ENCODE data around the gene TOX4.

The TOX4 gene

DNA sequence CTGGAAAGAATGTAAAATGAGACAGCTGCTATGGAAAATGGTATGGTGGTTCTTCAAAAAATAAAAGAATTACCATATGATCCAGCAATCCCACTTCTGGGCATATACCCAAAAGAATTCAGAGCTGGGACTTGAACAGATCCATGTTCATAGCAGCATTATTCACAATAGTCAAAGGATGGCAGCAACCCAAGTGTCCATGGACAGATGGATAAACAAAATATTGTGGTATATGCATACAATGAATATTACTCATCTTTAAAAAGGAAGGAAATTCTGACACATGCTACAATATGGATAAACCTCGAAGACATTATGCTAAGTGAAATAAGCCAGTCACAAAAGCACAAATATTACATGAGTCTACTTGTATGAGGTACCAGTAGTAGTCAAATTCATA is 9.4 kb upstream of the TOX4 start:
- Histone ChIP-seq H3K27me3 (replicated peaks; ENCODE audit: control insufficient read depth, insufficient read depth, low read length) (no peaks in the 10 kb centered on the region), H3K36me3 (ENCODE audit: control insufficient read depth, insufficient read depth, low read length) (peaks cover 6% of the 10 kb centered on the region; the same call in 1 of the 2 replicates), H3K4me3 (replicated peaks; ENCODE audit: low read depth, low read length) (no peak overlapping the region)
- TF ChIP-seq, protein P1, sequence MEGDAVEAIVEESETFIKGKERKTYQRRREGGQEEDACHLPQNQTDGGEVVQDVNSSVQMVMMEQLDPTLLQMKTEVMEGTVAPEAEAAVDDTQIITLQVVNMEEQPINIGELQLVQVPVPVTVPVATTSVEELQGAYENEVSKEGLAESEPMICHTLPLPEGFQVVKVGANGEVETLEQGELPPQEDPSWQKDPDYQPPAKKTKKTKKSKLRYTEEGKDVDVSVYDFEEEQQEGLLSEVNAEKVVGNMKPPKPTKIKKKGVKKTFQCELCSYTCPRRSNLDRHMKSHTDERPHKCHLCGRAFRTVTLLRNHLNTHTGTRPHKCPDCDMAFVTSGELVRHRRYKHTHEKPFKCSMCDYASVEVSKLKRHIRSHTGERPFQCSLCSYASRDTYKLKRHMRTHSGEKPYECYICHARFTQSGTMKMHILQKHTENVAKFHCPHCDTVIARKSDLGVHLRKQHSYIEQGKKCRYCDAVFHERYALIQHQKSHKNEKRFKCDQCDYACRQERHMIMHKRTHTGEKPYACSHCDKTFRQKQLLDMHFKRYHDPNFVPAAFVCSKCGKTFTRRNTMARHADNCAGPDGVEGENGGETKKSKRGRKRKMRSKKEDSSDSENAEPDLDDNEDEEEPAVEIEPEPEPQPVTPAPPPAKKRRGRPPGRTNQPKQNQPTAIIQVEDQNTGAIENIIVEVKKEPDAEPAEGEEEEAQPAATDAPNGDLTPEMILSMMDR (IDR thresholded peaks at IDR 0.05; ENCODE audit: insufficient read depth, low read length, poor library complexity, severe bottlenecking): no peak
- DNase-seq (ENCODE audit: extremely low read depth, insufficient read length): no peak

DNA sequence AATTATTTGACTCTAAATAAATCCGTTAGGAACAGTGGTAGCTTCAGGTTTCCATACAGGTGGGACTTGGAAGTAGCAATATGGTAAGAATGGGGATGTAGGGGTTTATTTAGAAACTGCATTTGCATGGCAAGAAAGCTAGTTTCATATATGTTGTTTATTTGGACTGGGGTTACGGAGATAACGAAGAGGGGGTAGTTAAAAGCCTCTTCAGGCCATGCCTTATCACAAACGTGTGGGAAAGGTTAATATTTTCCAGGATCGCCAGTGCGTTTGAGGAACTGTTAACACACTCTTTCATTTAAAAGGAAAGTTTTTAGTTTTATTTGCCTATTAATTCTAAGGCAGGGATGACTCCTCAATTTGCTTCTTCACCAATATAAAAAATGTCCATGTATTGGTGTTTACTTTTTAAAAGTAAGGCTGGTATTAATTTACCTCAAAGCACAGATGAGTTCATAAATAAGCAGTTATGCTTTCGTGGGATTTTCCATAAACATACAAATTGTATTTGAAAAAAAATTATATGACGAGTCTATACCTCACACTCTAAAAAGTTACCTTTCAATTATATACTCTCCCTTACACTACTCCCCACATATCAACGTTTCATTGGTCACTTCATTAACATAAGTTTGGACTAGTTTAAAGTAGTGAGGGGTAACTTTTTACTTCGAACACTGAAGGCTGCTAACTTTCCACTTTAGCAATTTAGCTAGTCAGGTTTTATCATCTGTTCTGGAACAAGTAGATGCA is 1.1 kb upstream of the TOX4 start:
- no peak for DNase-seq (ENCODE audit: extremely low read depth, insufficient read length)
- TF ChIP-seq, protein P1 (IDR thresholded peaks at IDR 0.05; ENCODE audit: insufficient read depth, low read length, poor library complexity, severe bottlenecking): no peak
- Histone ChIP-seq H3K36me3 (ENCODE audit: control insufficient read depth, insufficient read depth, low read length) (no peaks in the 10 kb centered on the region), H3K27me3 (replicated peaks; ENCODE audit: control insufficient read depth, insufficient read depth, low read length) (no peaks in the 10 kb centered on the region), H3K4me3 (replicated peaks; ENCODE audit: low read depth, low read length) (peak overlapping the region; percentile 82)

DNA sequence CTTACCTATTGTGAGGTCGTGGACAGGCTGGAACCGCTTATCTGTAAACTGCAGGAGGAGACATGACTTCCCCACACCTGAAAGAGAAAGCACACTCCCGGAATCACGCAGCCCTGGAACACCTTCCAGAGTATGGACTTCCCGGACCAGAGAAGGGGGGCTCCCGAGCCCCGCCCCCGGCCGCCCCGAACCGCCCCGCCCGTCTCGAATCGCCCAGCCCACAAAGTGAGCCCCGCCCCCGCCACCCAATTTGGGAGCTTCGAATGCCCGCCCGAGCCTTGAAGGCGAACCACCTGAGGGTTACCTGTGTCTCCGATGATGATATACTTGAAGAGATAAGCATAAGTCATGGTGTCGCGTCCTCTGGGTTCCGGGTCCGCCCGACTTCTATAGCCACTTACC is 471 bp upstream of the TOX4 start:
- TF ChIP-seq, protein P1 (IDR thresholded peaks at IDR 0.05; ENCODE audit: insufficient read depth, low read length, poor library complexity, severe bottlenecking): no peak
- peak overlapping the region; percentile 82 for H3K4me3 ChIP-seq (replicated peaks; ENCODE audit: low read depth, low read length)
- no peaks in the 10 kb centered on the region for H3K27me3 ChIP-seq (replicated peaks; ENCODE audit: control insufficient read depth, insufficient read depth, low read length)

DNA sequence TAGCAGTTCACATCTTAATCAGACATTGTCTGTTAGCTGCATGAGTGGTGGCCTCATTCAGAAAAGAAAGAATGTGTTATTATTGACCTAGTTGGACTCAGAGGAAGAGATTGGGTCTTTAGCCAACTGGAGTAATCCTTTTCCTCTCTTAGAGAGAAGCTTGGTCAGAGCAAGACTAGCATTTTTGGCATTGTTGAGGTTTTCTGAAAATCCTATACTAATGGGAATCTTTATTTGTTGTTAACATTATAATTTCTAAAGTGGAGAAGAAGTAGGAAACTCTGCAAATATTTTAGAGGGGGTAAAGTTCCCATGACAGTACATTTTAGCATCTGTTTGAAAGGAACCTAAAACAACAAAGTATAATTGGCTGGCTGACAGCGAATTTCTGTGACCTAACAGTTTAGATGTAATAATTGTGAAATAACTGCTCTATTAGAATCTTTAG is 9.7 kb downstream of the TOX4 start:
- DNase-seq (ENCODE audit: extremely low read depth, insufficient read length): no peak
- Histone ChIP-seq H3K36me3 (ENCODE audit: control insufficient read depth, insufficient read depth, low read length) (peaks cover 7% of the 10 kb centered on the region), H3K27me3 (replicated peaks; ENCODE audit: control insufficient read depth, insufficient read depth, low read length) (no peaks in the 10 kb centered on the region), H3K4me3 (replicated peaks; ENCODE audit: low read depth, low read length) (no peak overlapping the region)
- TF ChIP-seq, protein P1 (IDR thresholded peaks at IDR 0.05; ENCODE audit: insufficient read depth, low read length, poor library complexity, severe bottlenecking): no peak

More for the DNA sequence above, 471 bp upstream of the TOX4 start:
- no peak for DNase-seq (ENCODE audit: extremely low read depth, insufficient read length)
- H3K36me3 ChIP-seq (ENCODE audit: control insufficient read depth, insufficient read depth, low read length): no peaks in the 10 kb centered on the region; the same call in 1 of the 2 replicates

DNA sequence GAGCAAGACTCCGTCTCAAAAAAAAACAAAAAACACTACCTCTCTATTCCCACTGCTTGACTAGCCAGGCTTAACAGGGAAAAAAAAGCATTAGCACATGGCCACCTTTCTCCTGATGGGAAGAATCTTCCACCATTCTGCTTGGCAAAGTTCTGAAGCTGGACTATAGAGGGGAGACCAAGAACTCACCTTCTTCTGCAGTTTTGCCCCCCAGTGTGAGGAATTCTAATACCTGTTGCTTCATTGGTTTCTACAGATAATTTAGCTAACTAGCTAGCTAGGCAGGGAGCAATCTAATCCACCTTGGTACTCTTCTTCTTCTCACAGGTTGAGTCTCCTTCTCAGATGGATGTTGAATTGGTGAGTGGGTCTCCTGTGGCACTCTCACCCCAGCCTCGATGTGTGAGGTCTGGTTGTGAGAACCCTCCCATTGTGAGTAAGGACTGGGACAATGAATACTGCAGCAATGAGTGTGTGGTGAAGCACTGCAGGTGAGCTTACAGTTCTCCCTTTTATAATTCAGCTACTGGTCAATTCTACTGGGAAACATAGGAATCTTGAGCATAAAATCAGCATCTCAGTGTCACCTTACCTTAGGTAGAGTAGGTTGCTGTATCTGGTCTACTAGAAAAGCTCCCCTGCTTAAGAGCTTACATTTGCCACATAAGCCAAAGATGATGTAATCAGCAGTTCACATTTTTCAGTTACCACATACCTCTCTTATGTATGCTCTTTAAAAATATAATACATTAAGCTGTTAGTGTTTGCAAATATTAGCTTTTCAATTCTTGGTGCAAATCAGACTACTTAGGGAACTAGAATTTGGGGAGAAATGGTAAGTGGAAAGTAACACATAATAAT is 18.1 kb downstream of the TOX4 start:
- peaks cover 15% of the 10 kb centered on the region for H3K36me3 ChIP-seq (ENCODE audit: control insufficient read depth, insufficient read depth, low read length)
- no peaks in the 10 kb centered on the region for H3K27me3 ChIP-seq (replicated peaks; ENCODE audit: control insufficient read depth, insufficient read depth, low read length)

More for the DNA sequence above, 18.1 kb downstream of the TOX4 start:
- no peak overlapping the region for H3K4me3 ChIP-seq (replicated peaks; ENCODE audit: low read depth, low read length)
- no peak for DNase-seq (ENCODE audit: extremely low read depth, insufficient read length)
- TF ChIP-seq, protein P1 (IDR thresholded peaks at IDR 0.05; ENCODE audit: insufficient read depth, low read length, poor library complexity, severe bottlenecking): no peak

Measured in GM06990 (cell line).